ENCODE data around the gene RAMP2. TPM values are rescaled to one million over a fixed set of nuclear protein-coding genes. Genes with fewer than 3 reads are reported as not detected.

The RAMP2 gene
- total RNA-seq, 1 donor from 2014 or later: 127 TPM

DNA sequence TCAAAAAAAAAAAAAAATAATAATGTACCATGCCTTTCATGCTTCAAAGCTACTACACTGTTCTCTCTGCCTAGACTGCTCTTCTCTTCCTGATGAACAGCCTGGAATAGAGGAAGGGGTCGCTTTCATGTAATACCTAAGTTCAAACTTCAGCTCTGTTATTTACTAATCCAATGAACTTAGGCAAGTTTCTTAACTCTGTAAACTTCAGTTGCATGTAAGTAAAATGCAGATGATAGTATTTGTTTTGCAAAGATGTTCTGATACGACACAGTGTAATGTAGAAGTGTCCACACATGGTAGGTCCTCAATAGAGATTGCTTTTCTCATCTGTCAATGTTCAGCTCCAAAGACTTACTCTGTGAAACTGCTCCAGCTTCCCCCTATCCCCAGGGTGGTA is 30.9 kb downstream of the RAMP2 start:
- H3K9me3 ChIP-seq: no peaks in the 10 kb centered on the region
- H3K4me3 ChIP-seq: no peak overlapping the region
- H3K27ac ChIP-seq: no peak overlapping the region
- H3K4me1 ChIP-seq: peaks cover 3% of the 10 kb centered on the region
- ATAC-seq: no peak
- TF ChIP-seq, protein P1, sequence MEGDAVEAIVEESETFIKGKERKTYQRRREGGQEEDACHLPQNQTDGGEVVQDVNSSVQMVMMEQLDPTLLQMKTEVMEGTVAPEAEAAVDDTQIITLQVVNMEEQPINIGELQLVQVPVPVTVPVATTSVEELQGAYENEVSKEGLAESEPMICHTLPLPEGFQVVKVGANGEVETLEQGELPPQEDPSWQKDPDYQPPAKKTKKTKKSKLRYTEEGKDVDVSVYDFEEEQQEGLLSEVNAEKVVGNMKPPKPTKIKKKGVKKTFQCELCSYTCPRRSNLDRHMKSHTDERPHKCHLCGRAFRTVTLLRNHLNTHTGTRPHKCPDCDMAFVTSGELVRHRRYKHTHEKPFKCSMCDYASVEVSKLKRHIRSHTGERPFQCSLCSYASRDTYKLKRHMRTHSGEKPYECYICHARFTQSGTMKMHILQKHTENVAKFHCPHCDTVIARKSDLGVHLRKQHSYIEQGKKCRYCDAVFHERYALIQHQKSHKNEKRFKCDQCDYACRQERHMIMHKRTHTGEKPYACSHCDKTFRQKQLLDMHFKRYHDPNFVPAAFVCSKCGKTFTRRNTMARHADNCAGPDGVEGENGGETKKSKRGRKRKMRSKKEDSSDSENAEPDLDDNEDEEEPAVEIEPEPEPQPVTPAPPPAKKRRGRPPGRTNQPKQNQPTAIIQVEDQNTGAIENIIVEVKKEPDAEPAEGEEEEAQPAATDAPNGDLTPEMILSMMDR (IDR thresholded peaks at IDR 0.05): no peak
- intact Hi-C loops (cut with DNase I): no loop called here
- DNase-seq: no peak
- H3K36me3 ChIP-seq: peaks cover 6% of the 10 kb centered on the region
- peaks cover 18% of the 10 kb centered on the region for H3K27me3 ChIP-seq (ENCODE audit: low read depth)

- intact Hi-C loops (cut with DNase I): no loop called here
- ATAC-seq: no peak
Observed at GRCh38 chr17:42792545-42792944, 31.5 kb downstream of the RAMP2 start.

GRCh38 chr17:42795061-42795460 is 34.0 kb downstream of the RAMP2 start:
- DNase-seq (no peak), ATAC-seq (no peak)
- intact Hi-C loops (cut with DNase I): no loop called here
- H3K9me3 ChIP-seq: no peaks in the 10 kb centered on the region
- peaks cover 20% of the 10 kb centered on the region for H3K4me1 ChIP-seq
- H3K4me3 ChIP-seq: no peak overlapping the region
- no peaks in the 10 kb centered on the region for H3K27me3 ChIP-seq (ENCODE audit: low read depth)
- H3K27ac ChIP-seq: no peak overlapping the region
- TF ChIP-seq, protein P1 (IDR thresholded peaks at IDR 0.05): no peak
- peaks cover 6% of the 10 kb centered on the region for H3K36me3 ChIP-seq

More at GRCh38 chr17:42792545-42792944, 31.5 kb downstream of the RAMP2 start:
- Histone ChIP-seq H3K4me1 (peaks cover 9% of the 10 kb centered on the region), H3K36me3 (peaks cover 6% of the 10 kb centered on the region), H3K9me3 (no peaks in the 10 kb centered on the region), H3K4me3 (no peak overlapping the region), H3K27ac (no peak overlapping the region), H3K27me3 (ENCODE audit: low read depth) (peaks cover 12% of the 10 kb centered on the region)
- DNase-seq: no peak
- TF ChIP-seq, protein P1 (IDR thresholded peaks at IDR 0.05): no peak

- H3K36me3 ChIP-seq: peaks cover 6% of the 10 kb centered on the region
- intact Hi-C loops (cut with DNase I): no loop called here
- no peak overlapping the region for H3K4me3 ChIP-seq
- no peak overlapping the region for H3K27ac ChIP-seq
- H3K9me3 ChIP-seq: no peaks in the 10 kb centered on the region
- ATAC-seq: no peak
- DNase-seq: no peak
- TF ChIP-seq, protein P1 (IDR thresholded peaks at IDR 0.05): no peak
- H3K27me3 ChIP-seq (ENCODE audit: low read depth): no peaks in the 10 kb centered on the region
- peaks cover 20% of the 10 kb centered on the region for H3K4me1 ChIP-seq
Observed at GRCh38 chr17:42795465-42795864, 34.4 kb downstream of the RAMP2 start.

GRCh38 chr17:42796066-42796758 is 35.2 kb downstream of the RAMP2 start:
- no peak overlapping the region for H3K27ac ChIP-seq
- DNase-seq (no peak), ATAC-seq (no peak)
- peaks cover 6% of the 10 kb centered on the region for H3K36me3 ChIP-seq
- TF ChIP-seq, protein P1 (IDR thresholded peaks at IDR 0.05): no peak
- no peaks in the 10 kb centered on the region for H3K9me3 ChIP-seq
- no peaks in the 10 kb centered on the region for H3K27me3 ChIP-seq (ENCODE audit: low read depth)
- H3K4me1 ChIP-seq: peaks cover 20% of the 10 kb centered on the region
- no peak overlapping the region for H3K4me3 ChIP-seq
- intact Hi-C loops (cut with DNase I): no loop called here
